MCF 10A (cell line): ENCODE data around the gene MAP1LC3B2. TPM values are rescaled to one million over a fixed set of nuclear protein-coding genes. Genes with fewer than 3 reads are reported as not detected.

Source experiments
- BruUV-seq: library from RNA; stranded (reverse); fragments of 400-500 nt; replicated peaks from 2 replicates; lab custom pipeline; 2021; lab: Mats Ljungman, UMichigan
- CTCF ChIA-PET: fragments of 300-600 bp; sonication (Branson Sonifier 250); formaldehyde crosslinking; extraction: SDS; loops from one replicate; lab custom pipeline; 2021; ENCODE audit warnings: antibody characterized with exemption, inconsistent platforms; lab: Yijun Ruan, JAX
- POLR2A ChIA-PET: fragments of 300-600, 350-650 bp; sonication (Branson Sonifier 250); formaldehyde crosslinking; extraction: SDS; loops from one replicate; lab custom pipeline; 2020; ENCODE audit warnings: antibody characterized with exemption, inconsistent platforms; lab: Yijun Ruan, JAX
- DNase-seq: peaks from one replicate; pipeline ENCODE4 v3.0.0-alpha.2; 2018; ENCODE audit not compliant: unreplicated experiment
- H3K27ac Mint-ChIP-seq: one replicate; pipeline ENCODE4 v1.8.0; 2022; ENCODE audit warnings: mild to moderate bottlenecking, low read depth, mixed read lengths; ENCODE audit not compliant: unreplicated experiment
- H3K27me3 Mint-ChIP-seq: one replicate; pipeline ENCODE4 v1.8.0; 2022; ENCODE audit warnings: mixed read lengths; ENCODE audit not compliant: insufficient read depth, unreplicated experiment
- H3K36me3 Mint-ChIP-seq: one replicate; pipeline ENCODE4 v1.8.0; 2022; ENCODE audit warnings: mild to moderate bottlenecking, moderate library complexity, mixed read lengths; ENCODE audit not compliant: insufficient read depth, unreplicated experiment
- H3K4me1 Mint-ChIP-seq: one replicate; pipeline ENCODE4 v1.8.0; 2022; ENCODE audit warnings: mixed read lengths; ENCODE audit not compliant: insufficient read depth, unreplicated experiment
- H3K4me3 Mint-ChIP-seq: one replicate; pipeline ENCODE4 v1.8.0; 2022; ENCODE audit warnings: mild to moderate bottlenecking, moderate library complexity, mixed read lengths; ENCODE audit not compliant: unreplicated experiment
- H3K9me3 Mint-ChIP-seq: one replicate; pipeline ENCODE4 v1.8.0; 2022; ENCODE audit warnings: mixed read lengths; ENCODE audit not compliant: unreplicated experiment
- intact Hi-C: fragments of 100-400 bp; cut with micrococcal nuclease; formaldehyde crosslinking; loops from 2 replicates; pipeline ENCODE4 v1.14.1; 2022
- total RNA-seq: library from RNA; stranded (reverse); gene quantifications from 2 replicates; pipeline ENCODE4 v1.2.3, GENCODE V29; 2022
- TF ChIP-seq, protein P1 (sequence below): fragments of 200-600 bp; IDR thresholded peaks from one replicate; pipeline ENCODE4 v1.8.0; 2022; ENCODE audit warnings: antibody characterized with exemption, mild to moderate bottlenecking; ENCODE audit not compliant: unreplicated experiment

Gene MAP1LC3B2
- total RNA-seq, 1 experiment from 2014 or later = 3.4 TPM

DNA sequence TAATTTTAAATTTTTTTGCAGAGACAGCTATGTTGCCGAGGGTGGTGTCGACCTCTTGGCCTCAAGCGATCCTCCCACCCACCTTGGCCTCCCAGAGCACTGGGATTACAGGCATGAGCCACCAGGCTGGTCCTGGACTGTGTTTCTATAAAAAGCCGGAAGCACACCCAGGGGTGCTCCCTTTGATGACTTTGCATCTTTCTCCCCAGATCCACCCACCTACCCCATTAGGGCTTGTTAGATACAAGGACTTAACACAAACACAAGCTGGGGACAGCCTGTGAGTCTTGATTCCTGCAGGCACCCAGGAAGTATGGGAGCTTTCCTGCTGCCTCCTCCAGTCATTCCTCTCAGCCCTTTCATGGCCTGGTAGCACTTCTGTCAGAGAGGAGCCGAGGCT is 67.0 kb downstream of the MAP1LC3B2 start:
- Mint-ChIP-seq H3K27me3 (peaks cover 16% of the 10 kb centered on the region), H3K9me3 (peaks cover 19% of the 10 kb centered on the region), H3K27ac (no peak overlapping the region), H3K4me1 (peaks cover 5% of the 10 kb centered on the region), H3K4me3 (no peak overlapping the region), H3K36me3 (peaks cover 5% of the 10 kb centered on the region)
- intact Hi-C loops = no loop called here
- POLR2A ChIA-PET = no interaction called here
- CTCF ChIA-PET = interaction anchor here (0.5 kb wide), 1 partner anchor 319 kb away, joined by 3 read pairs; no protein-coding TSS in a partner anchor
- no TSS peak for BruUV-seq
- TF ChIP-seq, protein P1, sequence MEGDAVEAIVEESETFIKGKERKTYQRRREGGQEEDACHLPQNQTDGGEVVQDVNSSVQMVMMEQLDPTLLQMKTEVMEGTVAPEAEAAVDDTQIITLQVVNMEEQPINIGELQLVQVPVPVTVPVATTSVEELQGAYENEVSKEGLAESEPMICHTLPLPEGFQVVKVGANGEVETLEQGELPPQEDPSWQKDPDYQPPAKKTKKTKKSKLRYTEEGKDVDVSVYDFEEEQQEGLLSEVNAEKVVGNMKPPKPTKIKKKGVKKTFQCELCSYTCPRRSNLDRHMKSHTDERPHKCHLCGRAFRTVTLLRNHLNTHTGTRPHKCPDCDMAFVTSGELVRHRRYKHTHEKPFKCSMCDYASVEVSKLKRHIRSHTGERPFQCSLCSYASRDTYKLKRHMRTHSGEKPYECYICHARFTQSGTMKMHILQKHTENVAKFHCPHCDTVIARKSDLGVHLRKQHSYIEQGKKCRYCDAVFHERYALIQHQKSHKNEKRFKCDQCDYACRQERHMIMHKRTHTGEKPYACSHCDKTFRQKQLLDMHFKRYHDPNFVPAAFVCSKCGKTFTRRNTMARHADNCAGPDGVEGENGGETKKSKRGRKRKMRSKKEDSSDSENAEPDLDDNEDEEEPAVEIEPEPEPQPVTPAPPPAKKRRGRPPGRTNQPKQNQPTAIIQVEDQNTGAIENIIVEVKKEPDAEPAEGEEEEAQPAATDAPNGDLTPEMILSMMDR = no peak
- no peak for DNase-seq

Other genes with a start within 250 kb of the MAP1LC3B2 start
- gene SPRING1, start 178.7 kb downstream of the MAP1LC3B2 start, total RNA-seq = 26.2 and 37.1 TPM in 2 replicates
- gene RNFT2, start 178.9 kb downstream of the MAP1LC3B2 start, total RNA-seq = 7.2 and 10.5 TPM in 2 replicates